ENCODE data around the gene RIPK3.
A peak's percentile ranks its signal among the peaks of the same experiment; 100 is the strongest.
"Not testable (repeated sequence)": the region's sequence is repeated elsewhere in the genome, so short reads cannot be mapped to it uniquely, and the experiment has no call there.

RIPK3 gene

GRCh38 chr14:24339284-24340151 is at the start of gene RIPK3:
Gene RIPK3 (minus strand): TSS chr14:24339991. CDS start chr14:24339826, 165 bp downstream.
- peak; percentile 78 for DNase-seq

DNA sequence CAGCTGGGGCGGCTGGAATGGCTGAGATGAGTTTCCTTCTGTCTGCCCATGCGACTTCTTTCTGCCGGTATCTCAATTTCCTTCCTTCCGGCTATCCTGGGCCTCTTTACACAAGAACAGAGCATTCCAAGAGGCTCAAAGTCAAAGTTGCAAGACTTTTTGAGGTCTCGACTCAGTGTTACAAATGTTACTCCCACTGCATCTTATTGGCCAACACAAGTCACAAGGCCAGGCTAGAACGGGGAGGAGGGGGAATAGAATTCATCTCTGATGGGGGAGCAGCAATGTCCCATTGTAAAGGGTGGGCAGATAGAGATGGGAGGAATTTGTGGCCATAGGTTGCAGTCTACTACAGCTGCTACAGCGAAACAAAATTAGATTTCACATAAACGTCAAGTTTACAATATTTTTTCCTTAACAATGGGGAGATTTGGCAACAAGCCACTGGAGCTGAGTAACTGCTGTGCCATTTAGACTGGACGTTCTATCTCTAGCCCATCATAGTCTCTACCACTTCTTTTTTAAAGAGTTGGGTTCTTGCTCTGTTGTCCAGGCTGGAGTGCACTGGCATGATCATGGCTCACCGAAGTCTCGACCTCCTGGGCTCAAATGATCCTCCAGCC is 49.5 kb upstream of the RIPK3 start:
- no peak for DNase-seq

DNA sequence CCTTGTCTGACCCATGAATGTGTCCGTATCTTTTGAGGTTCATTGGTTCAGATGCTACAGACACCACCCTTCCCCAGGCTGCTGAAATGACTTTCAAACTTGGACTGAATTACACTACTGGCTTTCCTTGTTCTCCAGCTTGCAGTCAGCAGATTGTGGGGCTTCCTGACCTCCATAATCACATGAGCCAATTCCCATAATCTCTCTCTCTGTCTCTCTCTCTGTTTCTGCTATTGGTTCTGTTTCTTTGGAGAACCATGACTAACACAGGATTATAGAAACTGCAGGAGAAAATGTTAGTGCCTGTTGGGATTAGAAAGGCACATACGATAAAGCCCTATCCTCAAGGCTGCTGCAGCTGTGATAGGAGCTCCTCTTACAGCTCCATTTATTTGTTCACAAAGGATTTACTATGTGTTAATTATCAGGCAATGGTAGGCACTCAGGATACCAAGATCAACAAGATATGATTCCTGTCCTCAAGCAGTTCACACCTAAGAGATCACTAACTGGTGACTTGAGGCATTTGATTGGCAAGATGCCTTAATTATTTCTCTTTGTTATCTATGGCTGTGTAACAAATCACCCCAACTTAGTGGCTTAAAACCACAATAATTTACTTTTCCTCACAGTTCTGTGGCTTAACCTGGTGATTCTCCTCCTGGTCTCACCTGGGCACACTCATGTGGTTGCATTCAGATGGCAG is 48.8 kb upstream of the RIPK3 start:
- no peak for DNase-seq

GRCh38 chr14:24387579-24387978 is 47.8 kb upstream of the RIPK3 start:
- not testable (repeated sequence) for DNase-seq

GRCh38 chr14:24387009-24387345 is 47.2 kb upstream of the RIPK3 start:
- DNase-seq, result no peak

- no peak for DNase-seq
Observed at GRCh38 chr14:24385524-24385923, 45.7 kb upstream of the RIPK3 start.

- no peak for DNase-seq
Observed at GRCh38 chr14:24384169-24384568, 44.4 kb upstream of the RIPK3 start.

- no peak for DNase-seq
Observed at GRCh38 chr14:24382064-24382371, 42.2 kb upstream of the RIPK3 start.

DNA sequence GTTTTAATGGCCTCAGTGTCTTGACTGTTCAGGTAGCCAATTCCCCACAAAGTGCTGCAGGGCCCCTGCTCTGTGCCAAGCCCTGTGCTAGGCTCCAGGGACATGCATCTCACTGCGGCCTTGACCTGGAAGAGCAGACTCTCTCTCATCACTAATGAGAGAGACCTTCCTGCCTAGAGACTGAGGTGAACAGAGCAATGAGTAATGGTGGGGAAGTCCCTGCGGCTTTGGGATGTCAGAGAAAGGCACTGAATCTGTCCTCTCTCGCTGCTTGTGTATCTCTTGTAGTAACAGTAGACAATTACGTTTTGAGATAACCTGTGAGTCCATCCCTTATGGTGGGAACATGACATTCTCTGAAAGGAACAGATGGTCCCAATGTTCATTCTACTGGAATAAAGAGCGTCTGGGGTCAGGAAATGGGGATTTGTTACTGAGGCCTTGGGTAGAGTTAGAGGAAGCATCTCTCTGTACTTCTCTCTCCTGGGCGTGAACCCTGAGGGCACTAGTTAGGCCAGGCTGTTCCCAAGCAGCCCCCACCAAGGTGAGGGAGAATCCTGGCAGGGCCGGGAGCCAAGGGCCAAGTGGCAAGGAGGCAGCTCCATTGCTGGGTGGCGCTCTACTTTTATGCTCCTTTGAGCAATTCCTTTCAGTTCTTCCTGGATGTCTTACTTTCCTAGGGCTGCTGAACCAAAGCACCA is 41.7 kb upstream of the RIPK3 start:
- DNase-seq, result no peak

GRCh38 chr14:24379907-24380730 is 40.3 kb upstream of the RIPK3 start:
- DNase-seq, result no peak

GRCh38 chr14:24378981-24379906 is 39.5 kb upstream of the RIPK3 start:
- DNase-seq, result no peak

GRCh38 chr14:24378327-24378726 is 38.5 kb upstream of the RIPK3 start:
- DNase-seq, result no peak

- DNase-seq, result peak; percentile 72
Observed at GRCh38 chr14:24377657-24378056, 37.9 kb upstream of the RIPK3 start.

GRCh38 chr14:24377126-24377525 is 37.3 kb upstream of the RIPK3 start:
- DNase-seq, result peak; percentile 67

GRCh38 chr14:24376448-24377070 is 36.8 kb upstream of the RIPK3 start:
- DNase-seq, result no peak

DNA sequence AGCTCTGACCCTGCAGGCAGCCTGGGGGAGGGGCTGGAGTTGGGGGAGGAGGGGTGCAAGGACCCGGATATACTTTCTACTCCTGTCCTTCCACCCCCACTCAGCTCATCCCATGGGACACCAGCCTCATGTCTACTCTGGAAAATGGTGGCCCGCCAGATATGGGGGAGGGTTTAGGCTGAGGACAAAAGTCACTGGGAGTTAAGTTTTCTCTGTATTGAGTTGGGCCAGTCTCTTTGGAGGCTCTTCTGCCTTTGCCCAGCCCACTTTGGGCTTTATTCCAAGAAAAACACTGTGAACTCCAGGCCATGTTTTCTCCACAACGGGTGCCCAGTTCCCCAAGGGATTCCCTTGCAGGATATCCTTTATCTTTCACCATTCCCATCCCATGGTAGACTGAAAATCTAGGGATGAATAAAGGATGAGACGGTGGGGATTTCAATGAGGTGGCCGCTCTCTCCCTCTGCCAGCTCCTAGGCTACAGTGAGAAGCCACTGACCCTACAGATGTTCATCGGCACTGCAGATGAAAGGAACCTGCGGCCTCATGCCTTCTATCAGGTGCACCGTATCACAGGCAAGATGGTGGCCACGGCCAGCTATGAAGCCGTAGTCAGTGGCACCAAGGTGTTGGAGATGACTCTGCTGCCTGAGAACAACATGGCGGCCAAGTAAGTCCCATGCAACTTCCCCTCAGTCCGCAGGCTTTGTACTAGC is 33.1 kb upstream of the RIPK3 start:
- DNase-seq, result no peak

DNA sequence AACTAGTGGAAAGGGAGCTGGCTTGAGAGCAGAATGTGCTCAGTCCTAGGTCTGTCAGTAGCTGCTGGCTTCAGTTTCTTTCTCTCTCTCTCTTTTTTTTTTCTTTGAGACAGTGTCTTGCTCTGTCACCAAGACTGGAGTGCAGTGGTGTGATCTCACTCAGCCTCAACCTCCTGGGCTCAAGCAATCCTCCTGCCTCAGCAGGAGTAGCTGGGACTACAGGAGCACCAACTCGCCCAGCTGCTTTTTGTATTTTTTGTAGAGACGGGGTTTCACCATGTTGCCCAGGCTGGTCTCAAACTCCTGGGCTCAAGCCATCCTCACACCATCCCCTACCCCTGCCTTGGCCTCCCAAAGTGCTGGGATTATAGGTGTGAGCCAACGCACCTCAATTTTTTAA is 31.8 kb upstream of the RIPK3 start:
- not testable (repeated sequence) for DNase-seq

GRCh38 chr14:24370748-24371147 is 31.0 kb upstream of the RIPK3 start:
- no peak for DNase-seq

GRCh38 chr14:24369907-24370687 is 30.3 kb upstream of the RIPK3 start:
- no peak for DNase-seq

Data from hematopoietic multipotent progenitor cell treated with erythropoietin and hydrocortisone succinate and interleukin-3 and kit ligand, for 4 days (in vitro differentiated cells).